Osteocyte (in vitro differentiated cells): Measurements from ENCODE around the gene GNG14. TPM values are rescaled to one million over a fixed set of nuclear protein-coding genes. Genes with fewer than 3 reads are reported as not detected.

Experiments used
- DNase-seq: peaks from one replicate; pipeline ENCODE4 v3.0.0; 2021; ENCODE audit warnings: mixed read lengths; ENCODE audit not compliant: unreplicated experiment; ENCODE audit errors: extremely low spot score
- H3K27ac Mint-ChIP-seq: one replicate; pipeline ENCODE4 v1.8.0; 2021; ENCODE audit warnings: mild to moderate bottlenecking, mixed read lengths; ENCODE audit not compliant: unreplicated experiment
- H3K27me3 Mint-ChIP-seq: one replicate; pipeline ENCODE4 v1.8.0; 2021; ENCODE audit warnings: mixed read lengths; ENCODE audit not compliant: unreplicated experiment
- H3K36me3 Mint-ChIP-seq: one replicate; pipeline ENCODE4 v1.8.0; 2021; ENCODE audit warnings: mixed read lengths; ENCODE audit not compliant: unreplicated experiment
- H3K4me1 Mint-ChIP-seq: one replicate; pipeline ENCODE4 v1.8.0; 2021; ENCODE audit warnings: mixed read lengths; ENCODE audit not compliant: unreplicated experiment
- H3K4me3 Mint-ChIP-seq: one replicate; pipeline ENCODE4 v1.8.0; 2021; ENCODE audit warnings: mild to moderate bottlenecking, moderate library complexity, mixed read lengths; ENCODE audit not compliant: unreplicated experiment
- H3K9me3 Mint-ChIP-seq: one replicate; pipeline ENCODE4 v1.8.0; 2021; ENCODE audit warnings: mixed read lengths; ENCODE audit not compliant: unreplicated experiment
- total RNA-seq: library from RNA; stranded (reverse); gene quantifications from 2 replicates; pipeline ENCODE4 v1.2.1, GENCODE V29; 2021
- TF ChIP-seq, protein P1 (sequence below): fragments of 200-600 bp; sonication (generic); IDR thresholded peaks from 2 replicates; pipeline ENCODE4 v1.5.0; 2021; ENCODE audit warnings: antibody characterized with exemption, mild to moderate bottlenecking, moderate library complexity

The GNG14 gene
- total RNA-seq, 1 donor from 2014 or later: not detected

DNA sequence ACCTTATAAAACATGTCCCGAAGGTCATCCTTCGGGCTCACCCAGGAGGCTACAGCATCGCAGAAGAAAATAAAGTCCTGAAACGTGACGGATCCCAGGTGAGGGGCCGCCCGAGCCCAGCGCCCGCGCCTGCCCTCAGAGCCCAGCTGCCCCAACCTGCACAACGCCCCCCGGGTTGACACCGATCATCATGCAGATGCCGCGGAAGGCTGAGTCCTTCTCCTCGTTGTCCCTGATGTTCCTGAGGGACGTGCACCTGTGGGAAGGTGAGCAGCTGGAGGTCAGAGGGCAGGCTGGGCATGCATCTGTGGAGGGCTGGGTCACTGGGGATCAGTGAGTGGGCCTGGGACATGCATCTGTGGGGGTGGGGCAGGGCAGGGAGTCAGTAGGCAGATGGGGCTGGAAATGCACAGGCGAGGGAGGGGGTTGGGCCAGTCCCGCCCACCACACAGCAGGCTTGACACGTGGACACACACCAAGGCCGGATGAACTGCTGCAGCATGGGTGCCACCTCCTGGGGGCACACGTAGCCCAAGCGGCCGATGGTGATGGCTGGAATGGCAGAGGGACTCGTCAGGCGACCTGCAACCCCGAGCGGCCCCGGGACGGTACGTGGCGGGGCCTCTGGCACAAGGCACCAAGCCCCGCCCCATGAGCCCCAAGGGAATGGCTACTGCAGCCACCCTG lies 13.9 kb downstream of the GNG14 start:
- Mint-ChIP-seq H3K9me3 (no peaks in the 10 kb centered on the region), H3K4me3 (no peak overlapping the region), H3K4me1 (peaks cover 2% of the 10 kb centered on the region), H3K36me3 (peaks cover 38% of the 10 kb centered on the region), H3K27me3 (no peaks in the 10 kb centered on the region), H3K27ac (no peak overlapping the region)
- DNase-seq: no peak
- TF ChIP-seq, protein P1, sequence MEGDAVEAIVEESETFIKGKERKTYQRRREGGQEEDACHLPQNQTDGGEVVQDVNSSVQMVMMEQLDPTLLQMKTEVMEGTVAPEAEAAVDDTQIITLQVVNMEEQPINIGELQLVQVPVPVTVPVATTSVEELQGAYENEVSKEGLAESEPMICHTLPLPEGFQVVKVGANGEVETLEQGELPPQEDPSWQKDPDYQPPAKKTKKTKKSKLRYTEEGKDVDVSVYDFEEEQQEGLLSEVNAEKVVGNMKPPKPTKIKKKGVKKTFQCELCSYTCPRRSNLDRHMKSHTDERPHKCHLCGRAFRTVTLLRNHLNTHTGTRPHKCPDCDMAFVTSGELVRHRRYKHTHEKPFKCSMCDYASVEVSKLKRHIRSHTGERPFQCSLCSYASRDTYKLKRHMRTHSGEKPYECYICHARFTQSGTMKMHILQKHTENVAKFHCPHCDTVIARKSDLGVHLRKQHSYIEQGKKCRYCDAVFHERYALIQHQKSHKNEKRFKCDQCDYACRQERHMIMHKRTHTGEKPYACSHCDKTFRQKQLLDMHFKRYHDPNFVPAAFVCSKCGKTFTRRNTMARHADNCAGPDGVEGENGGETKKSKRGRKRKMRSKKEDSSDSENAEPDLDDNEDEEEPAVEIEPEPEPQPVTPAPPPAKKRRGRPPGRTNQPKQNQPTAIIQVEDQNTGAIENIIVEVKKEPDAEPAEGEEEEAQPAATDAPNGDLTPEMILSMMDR: no peak

DNA sequence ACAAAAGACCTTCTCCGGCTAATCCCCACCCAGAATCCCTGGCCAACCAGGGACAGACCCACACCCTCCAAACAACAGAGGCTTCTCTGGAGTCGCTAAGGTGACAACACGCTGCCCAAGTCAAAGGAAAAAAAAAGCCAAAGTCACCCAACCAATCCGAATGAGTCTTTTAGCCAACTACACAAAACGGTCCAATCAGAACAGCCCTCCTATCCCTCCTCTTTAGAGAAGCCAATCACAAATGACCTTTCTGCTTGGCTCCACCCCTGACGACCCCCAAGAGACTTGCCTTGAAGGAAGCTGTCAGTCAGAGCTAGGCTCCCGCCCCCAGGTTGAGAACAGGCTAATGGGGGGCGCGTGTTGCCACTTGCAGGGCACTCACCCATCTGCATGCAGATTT lies 15.2 kb downstream of the GNG14 start:
- Mint-ChIP-seq H3K36me3 (peaks cover 38% of the 10 kb centered on the region), H3K9me3 (no peaks in the 10 kb centered on the region), H3K27me3 (no peaks in the 10 kb centered on the region), H3K4me3 (no peak overlapping the region), H3K4me1 (no peaks in the 10 kb centered on the region), H3K27ac (no peak overlapping the region)
- DNase-seq: no peak
- TF ChIP-seq, protein P1: no peak

DNA sequence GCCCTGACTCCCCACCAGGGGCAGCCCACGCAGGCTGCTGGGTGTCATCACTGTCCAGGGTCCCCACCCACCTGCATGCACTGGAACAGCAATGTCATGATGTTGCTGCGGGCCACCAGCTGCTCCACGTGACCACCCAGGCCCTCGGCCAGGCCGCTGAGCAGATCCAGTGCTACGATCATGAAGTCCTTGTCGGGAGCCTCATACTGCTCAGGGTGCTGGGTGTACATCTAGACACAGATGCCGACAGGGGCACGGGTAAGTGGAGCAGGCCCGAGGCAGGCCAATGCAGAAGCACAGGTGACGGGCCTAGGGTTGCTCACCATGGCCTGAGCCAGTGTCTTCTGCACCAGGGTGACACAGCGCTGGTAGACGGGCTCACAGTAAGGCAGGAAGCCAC lies 17.4 kb downstream of the GNG14 start:
- H3K4me3 Mint-ChIP-seq: no peak overlapping the region
- H3K27ac Mint-ChIP-seq: no peak overlapping the region
- no peaks in the 10 kb centered on the region for H3K27me3 Mint-ChIP-seq
- peaks cover 30% of the 10 kb centered on the region for H3K36me3 Mint-ChIP-seq
- no peak for DNase-seq
- no peaks in the 10 kb centered on the region for H3K9me3 Mint-ChIP-seq
- no peaks in the 10 kb centered on the region for H3K4me1 Mint-ChIP-seq
- TF ChIP-seq, protein P1: no peak

DNA sequence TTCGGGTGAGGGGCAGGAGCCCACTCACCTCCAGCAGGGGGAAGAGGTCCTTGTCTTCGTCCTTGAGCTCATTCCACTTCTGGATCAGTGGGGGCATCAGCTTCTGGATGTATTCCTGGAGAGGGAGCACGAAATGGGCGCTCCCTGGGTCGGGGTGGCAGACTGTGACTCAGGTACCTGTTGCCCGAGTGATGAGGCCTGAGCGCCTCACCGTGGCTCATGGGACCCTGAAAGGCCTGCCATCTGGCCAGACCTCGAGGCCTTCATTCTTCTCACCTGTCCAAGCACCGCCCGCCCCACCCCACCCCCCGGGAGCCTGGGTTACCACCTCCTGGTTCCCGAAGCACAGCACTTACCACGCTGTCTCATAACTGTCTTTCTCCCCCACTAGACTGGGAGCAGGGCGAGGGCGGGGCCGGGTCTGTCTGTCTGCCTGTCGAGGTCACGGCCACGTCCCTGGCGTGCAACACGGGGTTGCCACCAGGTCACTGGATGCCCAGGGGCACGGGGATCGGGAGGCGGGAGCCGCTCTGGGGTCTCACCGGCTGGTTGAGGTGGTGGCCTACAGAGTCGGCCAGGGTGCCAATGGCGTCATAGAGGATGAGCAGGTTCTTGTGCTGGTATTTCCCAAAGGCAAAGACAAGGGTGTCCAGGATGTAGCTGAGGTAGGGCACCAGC lies 18.0 kb downstream of the GNG14 start:
- TF ChIP-seq, protein P1: no peak
- Mint-ChIP-seq H3K4me1 (no peaks in the 10 kb centered on the region), H3K4me3 (no peak overlapping the region), H3K27ac (no peak overlapping the region), H3K36me3 (peaks cover 35% of the 10 kb centered on the region), H3K27me3 (no peaks in the 10 kb centered on the region), H3K9me3 (no peaks in the 10 kb centered on the region)
- DNase-seq: no peak

DNA sequence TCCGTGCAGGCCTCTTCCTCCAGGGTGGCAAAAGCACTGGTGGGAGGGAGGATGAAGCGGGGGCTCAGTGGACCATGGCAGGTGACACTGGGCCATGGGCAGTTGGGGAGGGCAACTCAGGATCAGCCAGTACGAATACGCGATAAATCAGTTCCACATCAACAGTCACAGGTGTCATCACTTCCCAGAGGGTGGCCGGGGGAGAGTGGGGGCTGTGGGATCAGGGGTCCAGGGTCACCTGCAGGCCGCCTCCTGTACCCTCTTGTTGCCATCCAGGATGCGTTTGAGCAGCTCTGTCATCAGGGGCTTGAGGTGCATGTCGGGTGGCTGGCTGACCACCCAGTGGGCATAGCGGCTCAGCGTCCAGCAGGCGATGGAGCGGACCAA lies 18.5 kb downstream of the GNG14 start:
- no peak overlapping the region for H3K27ac Mint-ChIP-seq
- H3K9me3 Mint-ChIP-seq: no peaks in the 10 kb centered on the region
- H3K4me3 Mint-ChIP-seq: no peak overlapping the region
- H3K36me3 Mint-ChIP-seq: peaks cover 39% of the 10 kb centered on the region
- H3K4me1 Mint-ChIP-seq: no peaks in the 10 kb centered on the region
- no peak for DNase-seq
- TF ChIP-seq, protein P1: no peak
- H3K27me3 Mint-ChIP-seq: no peaks in the 10 kb centered on the region
